ENCODE data around the gene ATF7. TPM values are rescaled to one million over a fixed set of nuclear protein-coding genes. Genes with fewer than 3 reads are reported as not detected.

Gene ATF7
- total and polyA plus RNA-seq, 9 of the 15 experiments (the other 6 are each of a cell fraction or from before 2014, with no cell fraction given): 10.6 to 30.4 (median 20.7) TPM

DNA sequence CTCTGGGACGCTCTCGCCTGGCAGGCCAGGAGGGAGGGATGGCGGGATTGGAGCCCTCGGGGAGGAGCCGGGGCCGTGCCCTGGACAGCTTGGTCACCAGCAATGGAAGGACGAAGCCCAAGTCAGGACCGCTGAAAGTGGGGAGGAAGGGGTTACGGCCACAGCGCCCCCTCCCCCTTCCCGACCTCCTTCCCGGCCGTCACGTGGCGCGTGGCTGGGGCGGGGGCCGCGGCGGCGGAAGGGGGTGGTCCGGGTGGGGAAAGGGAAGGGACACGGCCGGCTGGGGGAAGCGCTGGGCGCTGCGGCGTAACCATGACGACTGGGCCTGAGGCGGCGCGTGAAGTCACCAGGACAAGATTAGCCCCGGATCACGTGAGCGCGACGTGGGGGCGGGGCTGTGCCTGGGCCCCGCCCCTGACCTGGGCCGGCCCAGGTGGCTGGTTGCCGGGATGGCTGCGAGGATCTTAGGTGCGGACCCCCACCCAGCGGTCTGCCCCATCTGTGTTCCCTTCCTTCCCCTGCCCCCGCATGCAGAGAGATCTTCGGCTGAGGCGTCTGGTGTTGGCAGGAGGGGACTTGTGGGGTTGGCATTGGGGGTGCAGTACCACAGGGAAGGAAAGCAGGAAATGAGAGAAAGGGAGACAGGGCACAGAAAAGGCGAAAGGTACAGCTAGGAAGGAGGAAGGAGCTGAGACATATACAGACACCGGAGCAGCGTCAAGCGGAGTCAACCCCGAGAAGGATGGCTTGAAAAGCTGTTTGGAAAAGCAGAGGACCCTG, 133.2 kb downstream of the ATF7 start (continued):
- TF ChIP-seq ETS1 (conservative IDR thresholded peaks at IDR 0.05; ENCODE audit: control insufficient read depth, low read depth, low read length): 0 out of 2 replicates have a peak, but pooled peaks have one; percentile 45
- TF ChIP-seq MEF2A (IDR thresholded peaks at IDR 0.05; ENCODE audit: control insufficient read depth, low read depth, low read length): peak; percentile 93
- peak in 1 of 2 experiments; percentile 39; a peak in 1 of 4 replicates for TF ChIP-seq FOXK2 (conservative IDR thresholded peaks at IDR 0.05 in 1 of 2, IDR thresholded peaks at IDR 0.05 in 1 of 2; ENCODE audit: low read depth in 2 of 2)
- TF ChIP-seq POLR2A (conservative IDR thresholded peaks at IDR 0.05): peak; percentile 69
- TF ChIP-seq POLR2G (IDR thresholded peaks at IDR 0.05; ENCODE audit: low read depth, low read length): peak; percentile 70
- peak; percentile 66; the same call in 1 of the 2 replicates for TF ChIP-seq MITF (IDR thresholded peaks at IDR 0.05)
- no peak for TF ChIP-seq ZC3H4 (CRISPR knock-in tag; IDR thresholded peaks at IDR 0.05; ENCODE audit: borderline replicate concordance)
- TF ChIP-seq IRF2 (CRISPR knock-in tag; IDR thresholded peaks at IDR 0.05): no peak
- TF ChIP-seq CXXC5 (CRISPR knock-in tag; IDR thresholded peaks at IDR 0.05): peak; percentile 77
- TF ChIP-seq NR2C2 (CRISPR knock-in tag; IDR thresholded peaks at IDR 0.05): no peak
- TF ChIP-seq NR2C2 (tag; IDR thresholded peaks at IDR 0.05): peak; percentile 48
- 0 out of 2 replicates have a peak, but pooled peaks have one; percentile 25 for TF ChIP-seq ATF1 (CRISPR knock-in tag; IDR thresholded peaks at IDR 0.05)
- TF ChIP-seq ATF1 (tag; IDR thresholded peaks at IDR 0.05): peak; percentile 53; the same call in 1 of the 2 replicates
- peak in 1 of 2 experiments; percentile 29; a peak in 1 of 4 replicates for TF ChIP-seq MAZ (CRISPR knock-in tag; conservative IDR thresholded peaks at IDR 0.05 in 1 of 2, IDR thresholded peaks at IDR 0.05 in 1 of 2)
- TF ChIP-seq GABPB1 (CRISPR knock-in tag; IDR thresholded peaks at IDR 0.05): 0 out of 2 replicates have a peak, but pooled peaks have one; percentile 14
- no peak for TF ChIP-seq BRF1 (IDR thresholded peaks at IDR 0.05; ENCODE audit: borderline replicate concordance, extremely low read depth, insufficient read length)
- TF ChIP-seq NFATC3 (IDR thresholded peaks at IDR 0.05): no peak
- TF ChIP-seq NEUROD1 (IDR thresholded peaks at IDR 0.05; ENCODE audit: borderline replicate concordance, low read depth, low read length, partially characterized antibody): peak; percentile 51
- TF ChIP-seq TAL1 (IDR thresholded peaks at IDR 0.05): no peak
- no peak for TF ChIP-seq TEAD4 (IDR thresholded peaks at IDR 0.05; ENCODE audit: low read length)
- no peak for TF ChIP-seq TEAD4 (CRISPR knock-in tag; IDR thresholded peaks at IDR 0.05; ENCODE audit: borderline replicate concordance)
- peak; percentile 39; the same call in 1 of the 2 replicates for TF ChIP-seq ARID4B (CRISPR knock-in tag; IDR thresholded peaks at IDR 0.05)

All from K562 (cell line).